ENCODE measurements around the gene CLCN3.

DNA sequence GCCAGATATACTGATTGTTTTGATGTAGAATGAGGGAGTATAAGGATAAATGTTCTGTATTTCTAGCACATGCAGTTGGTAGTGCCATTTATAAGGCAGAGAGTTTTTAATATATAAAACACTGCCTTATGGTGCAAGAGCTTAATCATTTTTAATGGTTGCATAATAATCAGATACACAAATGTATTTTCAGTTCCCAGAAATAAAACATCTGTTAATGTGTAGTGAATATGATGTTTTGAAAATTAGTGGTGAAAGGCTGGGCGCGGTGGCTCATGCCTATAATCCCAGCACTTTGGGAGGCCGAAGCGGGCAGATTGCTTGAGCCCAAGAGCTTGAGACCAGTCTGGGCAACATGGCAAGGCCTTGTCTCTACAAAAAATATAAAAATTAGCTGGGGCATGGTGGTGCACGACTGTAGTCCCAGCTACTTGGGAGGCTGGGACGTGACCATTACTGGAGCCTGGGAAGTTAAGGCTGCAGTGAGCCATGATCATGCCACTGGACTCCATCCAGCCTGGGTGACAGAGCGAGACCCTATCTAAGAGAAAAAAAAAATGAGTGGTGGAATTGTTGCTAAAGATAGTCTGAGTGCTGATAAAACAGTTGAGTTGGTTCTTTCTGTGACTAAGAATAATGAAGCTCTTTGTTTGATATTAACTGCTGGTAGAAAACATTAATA is 29.3 kb downstream of the CLCN3 start:
- TF ChIP-seq, protein P1, sequence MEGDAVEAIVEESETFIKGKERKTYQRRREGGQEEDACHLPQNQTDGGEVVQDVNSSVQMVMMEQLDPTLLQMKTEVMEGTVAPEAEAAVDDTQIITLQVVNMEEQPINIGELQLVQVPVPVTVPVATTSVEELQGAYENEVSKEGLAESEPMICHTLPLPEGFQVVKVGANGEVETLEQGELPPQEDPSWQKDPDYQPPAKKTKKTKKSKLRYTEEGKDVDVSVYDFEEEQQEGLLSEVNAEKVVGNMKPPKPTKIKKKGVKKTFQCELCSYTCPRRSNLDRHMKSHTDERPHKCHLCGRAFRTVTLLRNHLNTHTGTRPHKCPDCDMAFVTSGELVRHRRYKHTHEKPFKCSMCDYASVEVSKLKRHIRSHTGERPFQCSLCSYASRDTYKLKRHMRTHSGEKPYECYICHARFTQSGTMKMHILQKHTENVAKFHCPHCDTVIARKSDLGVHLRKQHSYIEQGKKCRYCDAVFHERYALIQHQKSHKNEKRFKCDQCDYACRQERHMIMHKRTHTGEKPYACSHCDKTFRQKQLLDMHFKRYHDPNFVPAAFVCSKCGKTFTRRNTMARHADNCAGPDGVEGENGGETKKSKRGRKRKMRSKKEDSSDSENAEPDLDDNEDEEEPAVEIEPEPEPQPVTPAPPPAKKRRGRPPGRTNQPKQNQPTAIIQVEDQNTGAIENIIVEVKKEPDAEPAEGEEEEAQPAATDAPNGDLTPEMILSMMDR (conservative IDR thresholded peaks at IDR 0.05; ENCODE audit: low read length) = no peak
- no peak for TF ChIP-seq EZH2phosphoT487 (IDR thresholded peaks at IDR 0.05; ENCODE audit: borderline replicate concordance, low read depth, low read length)

Measured in OCI-LY7 (cell line).